Measurements from ENCODE around the gene RIMBP2. TPM values are rescaled to one million over a fixed set of nuclear protein-coding genes. Genes with fewer than 3 reads are reported as not detected.

Gene RIMBP2
- total RNA-seq, 1 experiment from 2014 or later, result 0.95 TPM

DNA sequence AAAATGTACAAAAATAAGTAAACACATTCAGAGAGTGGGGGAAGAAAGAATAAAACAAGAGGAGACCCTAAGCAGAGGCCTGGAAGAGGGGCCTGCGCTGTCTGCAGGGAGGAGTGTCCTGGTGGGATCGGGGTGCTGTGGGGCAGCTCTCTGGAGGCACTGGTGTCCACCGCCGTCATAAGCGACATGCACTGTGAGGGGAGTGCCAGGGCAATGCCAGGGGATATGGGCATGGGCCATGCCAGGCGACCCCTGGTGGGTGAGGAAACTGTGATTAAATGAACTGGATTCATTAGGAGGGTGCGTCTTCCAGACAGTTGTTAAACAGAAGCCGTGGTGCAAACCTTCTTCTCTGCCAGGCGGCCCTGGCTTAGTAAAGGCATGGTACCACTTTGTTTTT lies 261.8 kb downstream of the RIMBP2 start:
- Histone ChIP-seq H3K4me1 (ENCODE audit: insufficient read depth, low read length, poor library complexity, severe bottlenecking) (no peaks in the 10 kb centered on the region), H3K9me3 (ENCODE audit: low read depth, low read length, poor library complexity, severe bottlenecking) (no peaks in the 10 kb centered on the region), H3K4me3 (ENCODE audit: low read depth, low read length, poor library complexity, severe bottlenecking) (no peak overlapping the region), H3K36me3 (ENCODE audit: insufficient read depth, low read length, poor library complexity, severe bottlenecking) (no peaks in the 10 kb centered on the region), H3K27me3 (replicated peaks; ENCODE audit: insufficient read depth, low read depth, low read length, poor library complexity) (peaks cover 10% of the 10 kb centered on the region), H3K27ac (ENCODE audit: low read depth, low read length, poor library complexity, severe bottlenecking) (no peak overlapping the region)
- intact Hi-C loops (cut with micrococcal nuclease; ENCODE audit: unreplicated experiment), result no loop called here
- no TSS peak for BruUV-seq (replicated peaks)
- CTCF ChIA-PET, result no interaction called here
- no peak for DNase-seq (ENCODE audit: low spot score)
- POLR2A ChIA-PET (ENCODE audit: low non-redundant PET), result no interaction called here
- TF ChIP-seq EZH2 (IDR thresholded peaks at IDR 0.05; ENCODE audit: borderline replicate concordance, low read depth, low read length, poor library complexity, severe bottlenecking), result no peak
- TF ChIP-seq, protein P1, sequence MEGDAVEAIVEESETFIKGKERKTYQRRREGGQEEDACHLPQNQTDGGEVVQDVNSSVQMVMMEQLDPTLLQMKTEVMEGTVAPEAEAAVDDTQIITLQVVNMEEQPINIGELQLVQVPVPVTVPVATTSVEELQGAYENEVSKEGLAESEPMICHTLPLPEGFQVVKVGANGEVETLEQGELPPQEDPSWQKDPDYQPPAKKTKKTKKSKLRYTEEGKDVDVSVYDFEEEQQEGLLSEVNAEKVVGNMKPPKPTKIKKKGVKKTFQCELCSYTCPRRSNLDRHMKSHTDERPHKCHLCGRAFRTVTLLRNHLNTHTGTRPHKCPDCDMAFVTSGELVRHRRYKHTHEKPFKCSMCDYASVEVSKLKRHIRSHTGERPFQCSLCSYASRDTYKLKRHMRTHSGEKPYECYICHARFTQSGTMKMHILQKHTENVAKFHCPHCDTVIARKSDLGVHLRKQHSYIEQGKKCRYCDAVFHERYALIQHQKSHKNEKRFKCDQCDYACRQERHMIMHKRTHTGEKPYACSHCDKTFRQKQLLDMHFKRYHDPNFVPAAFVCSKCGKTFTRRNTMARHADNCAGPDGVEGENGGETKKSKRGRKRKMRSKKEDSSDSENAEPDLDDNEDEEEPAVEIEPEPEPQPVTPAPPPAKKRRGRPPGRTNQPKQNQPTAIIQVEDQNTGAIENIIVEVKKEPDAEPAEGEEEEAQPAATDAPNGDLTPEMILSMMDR (conservative IDR thresholded peaks at IDR 0.05; ENCODE audit: low read depth, low read length), result no peak

DNA sequence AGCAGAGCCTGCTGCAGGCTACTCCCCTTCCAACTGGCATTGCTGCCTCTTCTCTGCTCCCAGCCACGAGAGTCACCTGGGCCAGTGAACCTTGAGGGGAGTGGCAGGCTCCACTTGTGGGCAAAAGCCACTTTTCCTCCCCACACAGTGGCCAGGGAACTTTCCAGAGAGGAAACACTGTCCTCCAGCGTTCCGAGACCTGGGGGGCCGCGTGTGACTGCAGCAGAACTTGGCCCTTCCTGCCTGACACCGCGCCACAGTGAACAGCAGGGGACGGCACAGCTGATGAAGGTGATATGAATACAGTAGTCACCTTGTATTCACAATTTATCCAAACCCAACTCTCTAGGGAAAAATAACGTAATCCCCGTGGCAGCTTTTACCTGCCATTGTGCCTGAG lies 263.6 kb downstream of the RIMBP2 start:
- H3K36me3 ChIP-seq (ENCODE audit: insufficient read depth, low read length, poor library complexity, severe bottlenecking), result no peaks in the 10 kb centered on the region
- H3K4me3 ChIP-seq (ENCODE audit: low read depth, low read length, poor library complexity, severe bottlenecking), result no peak overlapping the region
- BruUV-seq (replicated peaks), result no TSS peak
- peaks cover 10% of the 10 kb centered on the region for H3K27me3 ChIP-seq (replicated peaks; ENCODE audit: insufficient read depth, low read depth, low read length, poor library complexity)
- POLR2A ChIA-PET (ENCODE audit: low non-redundant PET), result no interaction called here
- H3K9me3 ChIP-seq (ENCODE audit: low read depth, low read length, poor library complexity, severe bottlenecking), result no peaks in the 10 kb centered on the region
- H3K4me1 ChIP-seq (ENCODE audit: insufficient read depth, low read length, poor library complexity, severe bottlenecking), result no peaks in the 10 kb centered on the region
- DNase-seq (ENCODE audit: low spot score), result no peak
- intact Hi-C loops (cut with micrococcal nuclease; ENCODE audit: unreplicated experiment), result no loop called here
- H3K27ac ChIP-seq (ENCODE audit: low read depth, low read length, poor library complexity, severe bottlenecking), result no peak overlapping the region
- no peak for TF ChIP-seq EZH2 (IDR thresholded peaks at IDR 0.05; ENCODE audit: borderline replicate concordance, low read depth, low read length, poor library complexity, severe bottlenecking)
- TF ChIP-seq, protein P1 (conservative IDR thresholded peaks at IDR 0.05; ENCODE audit: low read depth, low read length), result no peak
- CTCF ChIA-PET, result no interaction called here

DNA sequence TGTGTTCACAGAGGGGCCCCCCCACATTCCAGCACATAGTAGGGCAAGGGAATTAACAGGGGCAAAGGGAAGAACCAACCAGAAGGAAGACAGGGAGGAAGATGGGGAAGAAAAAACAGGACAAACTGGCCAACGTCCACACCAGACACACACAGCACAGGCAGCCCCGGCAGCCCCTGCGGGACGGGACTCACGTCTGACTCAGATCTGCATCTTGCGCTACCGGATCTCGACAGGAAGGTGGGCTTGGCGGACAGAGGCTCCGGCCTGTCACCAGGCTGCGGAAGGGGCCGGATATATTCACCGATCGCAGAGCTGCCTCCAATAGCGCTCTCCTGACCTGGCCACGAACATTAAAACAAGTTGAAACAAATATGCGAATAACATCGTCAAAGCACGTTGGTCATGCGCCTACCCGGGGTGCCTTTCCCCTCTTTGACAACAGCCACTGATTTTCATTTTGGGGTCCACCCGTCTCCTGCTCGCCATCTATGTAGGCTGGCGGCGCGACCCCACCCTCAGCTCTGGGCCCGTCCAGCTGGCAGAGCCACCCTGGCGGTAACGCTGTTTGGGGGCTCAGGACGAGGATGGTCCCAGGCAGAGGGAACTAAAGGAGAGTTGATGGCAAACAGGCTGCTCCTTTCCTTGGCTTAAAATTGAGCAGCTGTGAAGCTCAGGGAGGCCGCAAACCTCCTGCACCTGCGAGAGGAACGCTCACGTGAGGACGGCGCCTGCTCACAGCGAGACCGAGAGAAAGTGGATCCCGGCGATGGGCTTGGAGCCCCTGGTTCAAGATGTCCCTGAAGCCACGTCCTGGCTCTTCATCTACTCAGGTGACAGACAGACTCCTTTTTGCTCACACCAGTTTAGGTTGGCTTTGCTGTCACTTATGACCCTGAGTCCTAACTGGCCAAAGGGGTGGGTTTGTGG lies 264.8 kb downstream of the RIMBP2 start:
- ChIA-PET POLR2A (ENCODE audit: low non-redundant PET) (no interaction called here), CTCF (no interaction called here)
- H3K9me3 ChIP-seq (ENCODE audit: low read depth, low read length, poor library complexity, severe bottlenecking), result no peaks in the 10 kb centered on the region

More for the DNA sequence above, 264.8 kb downstream of the RIMBP2 start:
- Histone ChIP-seq H3K36me3 (ENCODE audit: insufficient read depth, low read length, poor library complexity, severe bottlenecking) (no peaks in the 10 kb centered on the region), H3K27ac (ENCODE audit: low read depth, low read length, poor library complexity, severe bottlenecking) (no peak overlapping the region), H3K27me3 (replicated peaks; ENCODE audit: insufficient read depth, low read depth, low read length, poor library complexity) (peaks cover 6% of the 10 kb centered on the region), H3K4me1 (ENCODE audit: insufficient read depth, low read length, poor library complexity, severe bottlenecking) (no peaks in the 10 kb centered on the region), H3K4me3 (ENCODE audit: low read depth, low read length, poor library complexity, severe bottlenecking) (no peak overlapping the region)
- no TSS peak for BruUV-seq (replicated peaks)
- intact Hi-C loops (cut with micrococcal nuclease; ENCODE audit: unreplicated experiment), result no loop called here
- TF ChIP-seq, protein P1 (conservative IDR thresholded peaks at IDR 0.05; ENCODE audit: low read depth, low read length), result no peak
- no peak for TF ChIP-seq EZH2 (IDR thresholded peaks at IDR 0.05; ENCODE audit: borderline replicate concordance, low read depth, low read length, poor library complexity, severe bottlenecking)
- no peak for DNase-seq (ENCODE audit: low spot score)
